SK-N-SH (cell line): Measurements from ENCODE around the gene MLLT3.

Experiments used
- CHD2 ChIP-seq: fragments of 150-350 bp; IDR thresholded peaks from 2 replicates; pipeline ENCODE4 v1.6.1; 2018; ENCODE audit warnings: low read length; ENCODE audit not compliant: partially characterized antibody
- CTCF ChIP-seq: fragments of 200-600 bp; sonication (generic); IDR thresholded peaks from 2 replicates; pipeline ENCODE4 v1.6.1; 2017; ENCODE audit warnings: antibody characterized with exemption, mild to moderate bottlenecking, moderate library complexity
- EP300 ChIP-seq, 2 experiments: IDR thresholded peaks; 2 replicates each; pipeline versions ENCODE4 v1.4.0 to v1.6.1; 2012; ENCODE audit warnings: borderline replicate concordance in 1 of 2, low read depth in 1 of 2, low read length in 1 of 2
- EZH2phosphoT487 ChIP-seq: fragments of 200-600 bp; sonication (generic); IDR thresholded peaks from 2 replicates; pipeline ENCODE4 v1.6.1; 2017; ENCODE audit warnings: low read depth, mixed run types, mild to moderate bottlenecking, antibody characterized with exemption, moderate library complexity, borderline replicate concordance
- FOXJ3 ChIP-seq: sonication (generic); formaldehyde crosslinking; IDR thresholded peaks from 2 replicates; pipeline ENCODE4 v1.5.1; 2020; ENCODE audit warnings: mild to moderate bottlenecking, missing genetic modification reagents
- GATA2 ChIP-seq: sonication (generic); formaldehyde crosslinking; IDR thresholded peaks from 2 replicates; pipeline ENCODE4 v1.5.0; 2020; ENCODE audit warnings: mild to moderate bottlenecking, missing genetic modification reagents
- JUND ChIP-seq: IDR thresholded peaks from 2 replicates; pipeline ENCODE4 v1.4.0; 2012
- NRF1 ChIP-seq: IDR thresholded peaks from 2 replicates; pipeline ENCODE4 v1.6.1; 2012; ENCODE audit warnings: low read depth, mild to moderate bottlenecking, low read length
- POLR2AphosphoS5 ChIP-seq: IDR thresholded peaks from 2 replicates; pipeline ENCODE4 v1.6.1; 2012; ENCODE audit warnings: low read depth, low read length
- RFX5 ChIP-seq: IDR thresholded peaks from 2 replicates; pipeline ENCODE4 v1.6.1; 2012; ENCODE audit warnings: mild to moderate bottlenecking, improper control_type of control experiment, low read length
- TAF1 ChIP-seq: IDR thresholded peaks from 2 replicates; pipeline ENCODE4 v1.6.1; 2012; ENCODE audit warnings: low read depth, mild to moderate bottlenecking, low read length, moderate library complexity, borderline replicate concordance
- TEAD4 ChIP-seq: IDR thresholded peaks from 2 replicates; pipeline ENCODE4 v1.4.0; 2012; ENCODE audit warnings: mild to moderate bottlenecking, borderline replicate concordance; ENCODE audit not compliant: insufficient read depth
- YY1 ChIP-seq: IDR thresholded peaks from 2 replicates; pipeline ENCODE4 v1.4.0; 2012; ENCODE audit warnings: low read depth, mild to moderate bottlenecking
- TF ChIP-seq, protein P1 (sequence below): IDR thresholded peaks from 2 replicates; pipeline ENCODE4; 2012

- TF ChIP-seq CTCF = no peak
- TF ChIP-seq EZH2phosphoT487 = no peak
- no peak for TF ChIP-seq TEAD4
- TF ChIP-seq POLR2AphosphoS5 = no peak
- TF ChIP-seq GATA2 = no peak
- TF ChIP-seq YY1 = no peak
- TF ChIP-seq RFX5 = no peak
- no peak for TF ChIP-seq JUND
- TF ChIP-seq EP300 (IDR thresholded peaks at IDR 0.05; ENCODE audit: borderline replicate concordance in 1 of 2, low read depth in 1 of 2, low read length in 1 of 2) = no peak
- TF ChIP-seq FOXJ3 = no peak
- TF ChIP-seq CHD2 = no peak
- no peak for TF ChIP-seq NRF1
- no peak for TF ChIP-seq TAF1
- TF ChIP-seq, protein P1, sequence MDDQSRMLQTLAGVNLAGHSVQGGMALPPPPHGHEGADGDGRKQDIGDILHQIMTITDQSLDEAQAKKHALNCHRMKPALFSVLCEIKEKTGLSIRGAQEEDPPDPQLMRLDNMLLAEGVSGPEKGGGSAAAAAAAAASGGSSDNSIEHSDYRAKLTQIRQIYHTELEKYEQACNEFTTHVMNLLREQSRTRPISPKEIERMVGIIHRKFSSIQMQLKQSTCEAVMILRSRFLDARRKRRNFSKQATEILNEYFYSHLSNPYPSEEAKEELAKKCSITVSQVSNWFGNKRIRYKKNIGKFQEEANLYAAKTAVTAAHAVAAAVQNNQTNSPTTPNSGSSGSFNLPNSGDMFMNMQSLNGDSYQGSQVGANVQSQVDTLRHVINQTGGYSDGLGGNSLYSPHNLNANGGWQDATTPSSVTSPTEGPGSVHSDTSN = no peak
Observed at GRCh38 chr9:20478786-20479185, 143.5 kb downstream of the MLLT3 start.
